Embryonic facial prominence (tissue), 1 donor: ENCODE data around the gene SMARCE1.

Experiments used
- DNase-seq: peaks from one replicate; pipeline ENCODE4 v3.0.0-alpha.2; 2016; ENCODE audit errors: extremely low spot score

The SMARCE1 gene

DNA sequence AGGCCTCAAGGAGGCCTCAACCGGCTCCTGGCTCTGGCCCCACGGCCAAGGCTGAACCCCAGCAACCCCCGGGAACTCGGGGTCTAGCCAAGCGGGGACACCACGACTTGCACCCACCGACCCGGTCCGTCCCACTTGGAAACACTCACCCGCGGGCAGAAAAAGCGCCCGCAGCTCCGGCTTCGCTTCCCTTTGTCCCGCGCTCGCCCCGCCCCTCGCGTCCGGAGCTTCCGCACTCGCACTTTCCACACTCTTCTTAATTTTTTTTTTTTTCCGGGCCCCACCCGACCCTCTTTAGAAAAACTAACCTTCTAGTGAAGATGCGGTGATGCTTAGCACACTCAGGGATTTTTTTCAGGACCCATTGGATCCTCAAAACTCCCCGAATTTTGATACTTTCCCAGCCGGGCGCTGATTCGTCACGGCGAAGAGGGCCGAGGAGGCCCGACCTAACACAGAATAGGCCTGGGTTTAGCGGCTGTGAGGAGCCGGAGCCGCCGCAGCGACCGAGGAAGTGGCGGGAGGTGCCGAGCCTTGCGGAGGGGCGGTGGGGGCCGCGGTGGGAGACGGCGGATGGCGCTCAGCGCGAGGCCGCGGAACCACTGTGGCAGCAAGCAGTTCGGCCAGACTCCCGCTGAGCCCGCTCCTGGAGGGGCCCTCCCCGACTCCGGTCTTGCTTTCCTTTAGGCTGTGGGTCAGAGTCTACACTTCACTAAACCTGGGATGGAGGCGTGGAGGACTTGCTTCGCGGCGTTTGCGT is at the start of gene SMARCE1:
TSS of gene SMARCE1 (minus strand) at position 195 of the 760 bp plus-strand sequence. CDS start 2,016 bp downstream, outside the sequence.
- peak; percentile 42 for DNase-seq

DNA sequence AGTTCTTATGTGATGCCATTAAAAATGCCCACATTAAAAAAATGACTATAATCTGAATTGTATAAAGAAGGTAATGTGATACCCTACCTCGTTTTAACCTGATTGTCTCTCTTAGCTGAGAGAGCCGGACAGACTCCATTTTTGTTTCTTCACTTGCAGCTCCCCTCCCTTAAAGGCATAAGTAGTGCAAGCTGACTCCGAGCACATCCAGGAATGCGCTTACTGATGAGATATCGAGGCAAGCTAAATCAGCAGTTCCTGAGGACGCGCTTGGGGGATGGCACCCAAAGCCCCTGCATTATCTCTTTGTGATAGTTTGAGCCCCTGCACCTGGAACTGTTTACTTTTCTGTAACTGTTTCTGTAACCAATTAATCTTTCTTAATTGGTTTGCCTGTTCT is 49.7 kb upstream of the SMARCE1 start:
- no peak for DNase-seq

DNA sequence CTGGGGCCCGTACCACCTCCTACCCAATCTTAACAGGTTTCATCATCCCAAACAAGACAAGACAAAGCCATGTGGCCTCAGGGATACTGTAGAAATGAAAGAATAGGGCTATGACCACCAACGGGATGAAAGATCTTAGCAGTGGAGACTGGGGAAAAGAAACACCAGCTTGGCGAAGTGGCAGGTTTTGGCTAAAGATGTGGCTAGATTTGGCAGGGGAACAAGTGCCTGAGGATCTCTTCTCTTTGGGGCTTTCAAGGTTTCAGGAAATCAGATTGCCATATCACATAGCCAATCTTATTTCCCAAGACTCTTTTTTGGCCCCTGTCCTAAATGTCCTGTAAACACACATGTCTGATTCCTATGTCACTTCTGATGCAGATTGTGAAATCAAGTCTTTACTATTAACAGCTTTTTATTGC is 49.0 kb upstream of the SMARCE1 start:
- DNase-seq, result no peak

DNA sequence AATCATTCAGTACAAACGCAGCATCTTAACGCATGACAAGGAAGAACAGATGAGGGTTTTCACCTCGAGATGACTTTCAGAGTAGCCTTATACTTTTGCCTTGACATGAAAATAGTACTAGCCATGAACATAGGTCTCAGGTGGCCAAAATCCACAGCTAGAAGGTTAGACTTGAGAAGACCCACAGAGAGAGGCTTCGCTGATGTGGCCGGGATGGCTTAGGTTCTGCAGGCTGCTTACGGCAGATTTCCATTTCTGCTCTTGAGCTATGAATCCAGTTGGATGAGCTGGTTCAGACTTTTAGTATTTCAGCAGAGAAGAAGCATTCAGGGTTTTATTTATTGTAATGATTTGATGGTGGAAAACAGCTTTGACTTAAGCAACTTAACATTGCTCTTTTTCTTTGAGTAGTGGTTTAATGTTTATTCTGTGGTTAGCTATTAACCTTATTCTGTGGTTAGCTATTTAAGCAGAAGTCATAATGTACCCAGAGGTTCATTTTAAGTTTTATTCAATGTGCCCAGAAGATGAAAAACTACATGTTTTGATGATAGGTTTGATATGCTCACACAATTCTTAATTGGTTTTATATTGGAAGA is 48.4 kb upstream of the SMARCE1 start:
- no peak for DNase-seq

DNA sequence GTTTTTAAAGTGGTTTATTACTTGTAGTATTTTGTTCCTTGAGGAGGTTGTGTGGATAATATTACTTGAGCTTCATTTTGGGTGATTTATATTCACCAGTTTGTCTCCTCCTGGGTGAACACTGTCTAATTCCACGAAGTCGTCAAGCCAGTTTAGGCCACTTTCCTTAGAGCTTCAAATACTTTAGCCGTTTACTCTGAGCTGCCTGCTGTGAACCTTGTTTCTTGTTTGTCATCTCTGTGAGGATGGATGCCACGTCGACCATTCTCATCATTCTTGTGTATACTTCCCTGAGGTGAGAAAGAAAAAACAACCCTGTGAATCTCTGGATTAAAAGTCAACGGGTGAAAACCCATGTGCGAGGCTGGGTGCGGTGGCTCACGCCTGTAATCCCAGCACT is 47.0 kb upstream of the SMARCE1 start:
- no peak for DNase-seq

DNA sequence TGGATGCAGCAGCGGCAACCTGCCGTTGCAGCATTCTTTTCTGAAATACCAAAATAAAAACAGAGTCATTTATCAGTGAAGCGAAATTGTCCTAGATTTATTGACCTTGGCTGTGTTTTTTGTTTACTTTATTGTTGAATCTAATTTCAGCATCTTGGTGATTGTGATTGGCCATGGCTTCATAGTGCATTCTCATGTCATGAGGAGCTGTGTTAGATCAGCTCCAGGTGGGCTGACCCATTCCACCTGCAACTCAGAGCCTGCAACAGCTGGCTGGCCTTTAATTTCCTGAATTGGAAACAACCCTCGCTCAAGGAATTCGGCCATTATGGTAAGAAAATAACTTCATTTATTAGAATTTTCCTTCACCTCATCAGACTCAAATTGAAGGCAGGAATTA is 39.5 kb upstream of the SMARCE1 start:
- no peak for DNase-seq

DNA sequence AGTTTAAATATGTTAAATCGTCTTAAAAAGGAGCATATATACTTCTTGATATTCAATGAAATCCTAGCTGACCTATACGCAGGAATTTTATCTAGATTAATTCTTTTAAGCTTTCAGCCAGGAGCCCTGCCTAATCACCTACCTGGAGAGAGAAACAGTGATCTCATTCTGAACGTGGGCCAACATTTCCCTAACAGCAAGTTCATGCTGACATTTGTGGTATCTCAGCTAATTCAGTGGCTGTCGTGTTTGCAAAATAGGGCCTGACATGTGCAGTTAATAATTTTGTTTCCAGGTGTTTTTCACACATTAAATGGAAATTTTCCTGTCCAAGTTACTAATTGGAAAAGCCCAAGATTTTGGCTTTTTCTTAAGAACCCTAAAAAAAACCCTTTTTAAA is 38.6 kb upstream of the SMARCE1 start:
- no peak for DNase-seq

DNA sequence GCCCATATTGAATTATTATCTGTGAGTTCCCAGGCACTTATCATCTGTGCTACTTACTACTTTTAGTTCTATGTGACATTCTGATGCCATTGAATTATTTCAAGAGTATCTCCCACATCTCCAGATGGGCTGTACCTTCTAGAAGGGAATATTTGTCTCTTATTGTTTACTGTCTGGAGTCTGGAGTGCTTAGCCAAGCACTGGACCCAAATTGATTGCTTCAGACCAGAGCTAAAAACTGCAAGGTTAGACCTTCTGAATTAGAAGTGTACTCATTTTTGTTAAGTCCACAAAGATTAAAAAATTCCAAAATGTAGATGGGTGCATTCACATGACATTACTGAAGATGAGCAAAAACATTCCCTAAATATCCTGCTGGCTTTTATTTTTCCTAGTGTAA is 33.4 kb upstream of the SMARCE1 start:
- no peak for DNase-seq

DNA sequence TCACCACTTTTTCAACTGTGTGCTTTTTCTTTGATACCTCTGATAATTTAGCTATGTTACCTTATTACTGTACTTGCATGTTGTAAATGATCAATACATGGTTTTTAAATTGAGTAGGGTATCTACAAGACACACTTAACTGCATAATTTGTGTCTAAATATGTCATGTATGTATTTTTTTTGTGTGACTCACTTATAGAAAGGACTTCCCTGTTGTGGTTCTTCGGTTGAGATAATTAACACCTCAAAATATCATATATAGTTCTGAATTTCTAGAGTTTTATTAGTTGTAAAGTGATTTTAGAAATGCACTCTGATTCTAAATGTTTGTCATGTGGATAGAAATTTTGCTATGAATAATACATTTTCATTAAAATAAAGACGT is 31.9 kb upstream of the SMARCE1 start:
- no peak for DNase-seq

DNA sequence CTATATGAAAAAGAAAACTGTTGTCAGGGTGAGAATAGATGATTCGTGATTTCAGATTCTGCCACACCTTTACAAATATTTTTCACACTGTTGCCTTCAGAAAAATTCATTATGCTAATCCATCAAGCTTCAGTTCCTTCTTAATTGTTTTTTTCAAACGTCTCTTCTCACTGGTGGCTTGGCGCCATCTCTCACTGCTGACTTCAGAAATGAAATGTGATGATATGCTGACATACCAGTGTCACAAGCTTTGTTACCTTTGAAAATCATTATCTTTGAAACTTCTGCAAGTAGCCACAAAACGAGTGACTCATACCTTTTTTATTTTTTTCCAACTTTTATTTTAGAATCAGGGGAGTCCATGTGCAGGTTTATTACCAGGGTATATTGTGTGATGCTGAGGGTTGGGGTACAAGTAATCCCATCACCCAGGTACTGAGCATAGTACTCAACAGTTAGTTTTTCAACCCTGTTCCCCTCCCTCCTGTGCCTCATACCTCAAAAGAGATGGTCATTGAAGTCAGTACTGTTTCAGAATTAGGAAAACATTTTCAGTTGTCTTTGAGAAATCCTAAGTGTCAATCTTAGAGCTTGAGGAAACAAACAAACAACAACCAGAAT is 31.4 kb upstream of the SMARCE1 start:
- no peak for DNase-seq

DNA sequence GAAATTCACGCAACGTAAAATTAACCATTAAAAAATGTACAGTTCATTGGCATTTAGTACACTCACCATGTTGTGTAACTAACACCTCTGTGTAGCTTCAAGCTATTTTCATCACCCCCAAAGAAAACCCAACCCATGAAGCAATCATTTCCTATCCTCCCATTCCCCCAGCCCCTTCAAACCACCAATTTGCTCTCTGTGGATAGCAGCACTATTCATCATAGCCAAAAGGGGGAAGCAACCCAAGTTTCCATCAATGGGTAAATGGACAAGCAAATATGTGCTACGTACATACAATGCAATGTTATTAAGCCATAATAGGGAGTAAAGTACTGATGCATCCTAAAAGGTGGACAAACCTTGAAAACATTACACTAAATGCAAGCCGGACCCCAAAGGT is 28.3 kb upstream of the SMARCE1 start:
- DNase-seq, result no peak

DNA sequence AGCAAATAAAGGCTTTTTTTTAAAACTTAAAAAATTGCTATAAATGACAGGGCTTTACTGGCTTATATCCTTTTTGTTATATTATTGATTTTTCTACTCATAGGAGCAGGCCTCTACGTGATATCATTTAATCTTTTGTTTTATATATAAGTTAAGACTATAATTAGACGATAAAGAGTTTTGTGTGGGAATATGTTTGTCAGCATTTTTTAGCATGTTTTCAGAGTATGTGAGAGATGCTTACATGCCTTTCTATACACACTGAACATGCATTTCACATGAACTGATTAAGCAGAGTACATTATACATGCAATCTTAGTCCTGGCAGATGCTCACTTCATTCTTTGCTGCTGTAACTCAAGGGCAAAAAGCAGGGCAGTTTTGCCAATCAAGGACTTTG is 25.0 kb upstream of the SMARCE1 start:
- no peak for DNase-seq

DNA sequence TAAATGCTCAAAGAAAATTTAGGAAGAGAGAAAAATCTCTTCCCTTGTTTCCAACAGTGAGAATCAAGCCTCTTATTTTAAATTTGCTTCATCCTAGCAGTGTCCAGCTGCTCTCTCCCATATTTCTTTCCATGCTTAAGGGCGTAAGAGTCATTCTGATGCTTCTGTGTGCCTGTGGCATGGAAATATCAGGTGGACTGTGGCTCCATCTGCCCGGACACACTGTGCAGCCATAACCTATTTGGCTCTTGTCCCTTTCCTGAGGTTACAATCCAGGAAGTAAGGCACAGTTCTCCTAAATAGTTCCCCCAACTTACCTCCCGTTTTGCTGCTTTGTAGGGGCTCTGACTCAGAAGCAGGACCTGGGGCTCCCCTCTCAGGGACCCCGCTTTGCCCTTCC is 23.7 kb upstream of the SMARCE1 start:
- DNase-seq, result no peak

DNA sequence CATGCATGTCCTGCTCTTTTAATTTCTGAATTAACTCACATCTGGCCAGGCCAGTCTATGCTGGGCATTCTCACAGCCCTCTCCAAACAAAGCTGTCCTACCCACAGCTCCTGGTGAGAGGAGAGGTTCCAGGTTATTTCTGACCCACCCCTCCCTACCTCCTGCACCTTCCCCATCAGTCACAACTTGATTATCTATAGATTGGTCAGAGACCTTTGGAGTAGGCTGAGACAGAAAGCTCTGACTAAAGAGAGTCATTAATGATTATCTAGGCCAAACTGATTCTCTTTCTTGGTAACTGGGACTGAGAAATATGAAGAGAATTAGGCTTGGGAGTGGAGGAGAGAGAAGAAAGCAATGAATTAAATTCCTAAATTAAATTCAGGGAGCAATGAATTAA is 18.7 kb upstream of the SMARCE1 start:
- no peak for DNase-seq

DNA sequence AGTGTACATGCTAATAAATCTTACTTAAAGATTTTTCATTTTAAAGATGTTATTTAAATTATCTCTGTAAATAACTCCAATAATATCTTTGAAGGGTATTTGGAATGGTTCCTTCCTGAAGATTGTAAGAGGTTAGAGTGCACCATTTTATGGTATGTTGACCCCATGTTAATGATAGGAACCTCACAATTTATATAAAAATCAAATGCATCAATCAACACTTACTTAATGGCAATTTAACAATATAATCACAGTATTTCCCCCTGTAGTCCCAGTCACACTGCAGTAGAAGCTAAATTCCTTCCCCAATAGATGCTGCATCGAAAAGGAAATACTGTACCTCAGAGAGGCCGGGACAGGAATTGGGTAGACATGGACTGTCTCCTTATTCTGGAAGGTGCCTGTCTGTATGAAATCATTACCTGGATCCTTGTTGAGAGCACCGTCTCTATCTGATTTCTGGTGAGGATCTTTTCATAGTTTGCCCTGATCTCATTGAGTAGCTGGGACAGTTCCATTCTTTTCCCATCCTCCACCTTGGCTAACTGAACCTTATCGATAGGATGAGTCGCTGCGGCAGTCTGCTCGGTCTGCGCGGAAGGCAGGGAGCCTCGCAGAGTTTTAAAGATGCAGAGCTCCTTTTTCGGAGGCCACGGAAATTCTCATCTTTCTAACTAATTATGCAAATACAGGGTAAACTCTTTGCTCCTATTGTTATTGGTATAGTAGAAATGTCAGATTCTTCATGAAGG is 17.1 kb upstream of the SMARCE1 start, which contains the start of gene KRT222:
TSS of gene KRT222 (minus strand) at position 596 of the 752 bp plus-strand sequence. CDS start at position 518, 78 bp downstream.
- no peak for DNase-seq

DNA sequence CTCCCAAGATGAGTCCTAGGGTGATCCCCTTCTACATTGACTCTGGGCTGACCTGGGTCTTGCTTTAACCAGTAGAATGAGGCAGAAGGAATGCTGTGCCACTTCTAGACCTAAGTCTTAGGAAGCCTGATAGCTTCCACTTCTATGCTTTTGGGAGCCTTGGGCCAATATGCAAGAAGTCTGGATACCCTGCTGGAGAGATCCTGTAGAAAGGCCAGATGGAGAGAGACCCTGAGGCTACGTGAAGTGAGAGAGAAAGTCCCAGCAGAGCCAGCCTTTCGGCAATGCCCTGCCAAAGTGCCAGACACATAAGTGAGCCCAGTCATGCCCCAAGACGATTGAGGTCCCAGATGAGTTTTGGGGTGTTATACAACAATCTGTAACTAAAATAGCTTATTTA is 15.6 kb upstream of the SMARCE1 start:
- no peak for DNase-seq

DNA sequence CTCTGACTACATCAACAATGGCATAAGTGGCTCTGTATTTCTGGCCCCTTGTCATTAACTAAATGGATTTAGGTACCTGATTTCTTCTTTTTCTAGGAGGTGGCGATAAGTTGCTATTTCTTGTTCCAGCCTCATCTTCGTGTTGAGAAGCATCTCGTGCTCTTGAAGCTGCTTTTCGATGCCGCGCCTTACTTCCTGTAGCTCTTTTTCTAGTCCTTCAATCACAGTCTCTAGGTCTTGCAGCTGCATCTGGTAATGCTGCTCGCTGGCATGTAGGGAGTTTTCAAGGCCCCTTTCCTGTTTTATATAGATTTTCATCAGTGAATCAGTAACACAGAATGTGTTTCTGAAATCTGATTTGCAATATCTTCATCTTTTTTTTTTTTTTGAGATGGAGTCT is 12.3 kb upstream of the SMARCE1 start:
- no peak for DNase-seq

DNA sequence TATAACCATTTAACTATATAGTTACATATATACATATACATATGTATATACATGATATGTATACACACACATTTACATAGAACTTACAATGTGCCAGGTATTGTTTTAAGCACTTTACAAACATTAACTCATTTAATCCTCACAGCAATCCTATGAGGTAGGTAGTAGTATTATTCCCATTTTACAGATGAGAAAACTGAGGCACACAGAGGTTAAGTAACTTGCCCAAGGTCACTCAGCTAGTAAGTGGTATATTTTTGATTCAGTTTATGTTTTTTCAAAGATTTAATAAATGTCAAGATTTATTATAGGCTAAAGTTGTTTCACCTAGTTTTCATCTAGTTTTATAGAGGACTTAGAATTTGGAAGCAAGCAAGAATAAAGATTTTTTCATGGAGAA is 10.8 kb upstream of the SMARCE1 start:
- no peak for DNase-seq

DNA sequence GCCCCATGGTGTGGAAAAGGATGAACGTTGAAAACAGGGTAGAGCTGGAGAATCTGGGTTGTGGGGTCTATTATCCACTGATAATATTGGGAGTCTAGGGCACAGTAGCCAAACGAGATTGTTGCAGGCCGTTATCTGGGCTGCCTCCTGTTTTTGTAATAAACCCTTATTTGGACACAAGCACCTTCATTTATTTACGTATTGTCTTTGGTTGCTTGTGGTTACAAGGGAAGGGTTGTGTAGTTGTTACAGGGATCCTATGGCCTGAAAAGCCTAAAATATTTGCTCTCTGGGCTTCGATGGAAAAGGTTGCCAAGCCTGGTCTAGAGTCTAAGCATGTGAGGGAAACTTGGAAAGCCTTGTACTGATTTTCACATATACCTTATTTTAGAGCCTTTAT is 4.3 kb upstream of the SMARCE1 start:
- no peak for DNase-seq

DNA sequence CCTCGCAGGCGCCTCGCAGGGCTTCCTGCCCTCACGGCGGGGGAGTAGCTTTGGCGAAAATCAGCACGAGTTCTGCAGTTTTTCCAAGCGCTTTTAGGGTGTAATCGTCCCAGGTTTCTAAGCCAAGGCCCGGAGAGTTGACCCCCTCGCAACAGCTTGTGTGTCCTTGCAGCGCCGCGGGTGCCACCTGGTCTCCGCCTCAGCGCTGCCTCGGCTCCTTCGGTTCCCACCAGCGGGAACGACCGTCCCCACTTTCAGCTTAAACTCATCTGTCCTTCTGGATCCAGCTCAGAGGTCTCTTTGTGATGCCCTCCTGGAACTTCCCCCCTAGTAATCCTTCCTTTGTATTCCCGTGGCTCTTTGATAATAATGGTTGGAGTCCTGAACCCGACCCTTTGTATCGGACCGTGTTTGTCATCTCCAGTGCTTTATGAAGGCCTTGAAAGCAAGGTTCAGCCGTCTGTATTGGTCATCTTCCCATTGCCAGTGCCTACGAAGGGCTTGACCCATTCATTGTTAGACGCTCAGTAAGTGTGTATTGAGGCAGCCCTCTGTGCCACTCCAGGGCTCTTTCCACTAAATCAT is 858 bp upstream of the SMARCE1 start:
- no peak for DNase-seq

DNA sequence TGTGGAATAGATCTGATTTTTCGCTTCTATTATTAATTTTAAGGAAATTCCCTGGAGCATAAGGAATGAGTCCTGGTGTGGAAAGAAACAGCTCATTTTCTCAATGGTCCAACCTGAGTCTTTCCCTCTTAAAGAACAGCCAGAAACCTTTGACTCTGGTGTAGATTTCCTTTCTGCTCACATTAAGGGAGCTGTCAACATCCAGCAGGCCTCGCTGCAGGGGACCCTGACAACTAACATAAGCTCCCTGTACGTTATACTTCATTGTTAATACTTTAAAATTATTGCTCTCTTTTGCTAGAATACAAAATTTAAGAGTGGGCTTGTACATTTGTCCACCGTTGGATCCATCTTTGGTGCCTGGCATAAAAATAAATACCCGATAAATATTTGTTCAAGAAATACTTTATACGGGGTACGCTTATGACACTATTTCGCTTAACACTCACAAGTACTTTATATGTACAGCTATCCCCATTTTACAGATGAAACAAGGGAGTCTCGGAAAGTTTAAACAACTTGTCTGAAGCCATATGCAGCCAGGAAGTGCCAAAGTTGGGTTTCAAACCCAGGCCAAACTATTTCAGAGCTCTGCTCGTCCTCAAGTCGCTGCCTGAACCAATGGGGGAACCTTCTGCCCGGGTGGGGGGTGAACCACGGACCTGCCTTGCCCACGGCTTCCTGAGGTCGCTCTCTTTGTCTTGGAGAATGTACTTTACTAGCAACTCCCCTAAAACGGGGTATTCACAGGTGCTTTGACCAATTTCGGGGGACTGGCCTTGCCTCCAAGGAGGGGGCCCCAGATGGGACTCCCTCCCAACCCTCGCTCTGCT is 611 bp downstream of the SMARCE1 start:
- no peak for DNase-seq
